HG03103 (cell line): ENCODE results near the gene FRAT1.
"Not testable (repeated sequence)": the region's sequence is repeated elsewhere in the genome, so short reads cannot be mapped to it uniquely, and the experiment has no call there.

ENCODE experiments used
- ATAC-seq: cut with Tn5 transposase; IDR thresholded peaks from one replicate; pipeline ENCODE4 v1.9.1; 2021; ENCODE audit warnings: low read depth; ENCODE audit not compliant: unreplicated experiment

The FRAT1 gene

GRCh38 chr10:97333601-97334369 lies 14.7 kb downstream of the FRAT1 start:
- peak; percentile 7 for ATAC-seq

- peak; percentile 73 for ATAC-seq
Measured at GRCh38 chr10:97334370-97335175, 15.5 kb downstream of the FRAT1 start, which contains the start of gene FRAT2. FRAT2 (minus strand) TSS chr10:97334729; CDS start chr10:97334572, 157 bp downstream.

- no peak for ATAC-seq
Measured at GRCh38 chr10:97335188-97335619, 16.1 kb downstream of the FRAT1 start.

GRCh38 chr10:97336006-97336405 lies 16.9 kb downstream of the FRAT1 start:
- no peak for ATAC-seq

- no peak for ATAC-seq
Measured at GRCh38 chr10:97336446-97336845, 17.4 kb downstream of the FRAT1 start.

GRCh38 chr10:97336942-97337831 lies 18.1 kb downstream of the FRAT1 start:
- no peak for ATAC-seq

- no peak for ATAC-seq
Measured at GRCh38 chr10:97338041-97338440, 19.0 kb downstream of the FRAT1 start.

- ATAC-seq = no peak
Measured at GRCh38 chr10:97341416-97341815, 22.3 kb downstream of the FRAT1 start.

GRCh38 chr10:97343664-97344063 lies 24.6 kb downstream of the FRAT1 start:
- ATAC-seq = not testable (repeated sequence)

- ATAC-seq = no peak
Measured at GRCh38 chr10:97347317-97347716, 28.2 kb downstream of the FRAT1 start.

- ATAC-seq = no peak
Measured at GRCh38 chr10:97349752-97350513, 30.9 kb downstream of the FRAT1 start.

- ATAC-seq = no peak
Measured at GRCh38 chr10:97353945-97354344, 34.9 kb downstream of the FRAT1 start.

GRCh38 chr10:97355571-97355975 lies 36.5 kb downstream of the FRAT1 start:
- ATAC-seq = no peak

- ATAC-seq = no peak
Measured at GRCh38 chr10:97356318-97356914, 37.3 kb downstream of the FRAT1 start.

GRCh38 chr10:97356918-97357317 lies 37.8 kb downstream of the FRAT1 start:
- ATAC-seq = no peak

GRCh38 chr10:97358349-97358748 lies 39.3 kb downstream of the FRAT1 start:
- no peak for ATAC-seq

GRCh38 chr10:97358781-97359180 lies 39.7 kb downstream of the FRAT1 start:
- ATAC-seq = no peak

GRCh38 chr10:97360705-97361536 lies 41.9 kb downstream of the FRAT1 start:
- ATAC-seq = no peak

GRCh38 chr10:97361537-97361901 lies 42.4 kb downstream of the FRAT1 start:
- ATAC-seq = no peak
